IPS-20b (cell line): ENCODE data around the gene MYCBP2.

Experiments used
- H3K27ac ChIP-seq: one replicate; pipeline ENCODE4 v1.5.1; 2013; ENCODE audit warnings: low read length
- H3K27me3 ChIP-seq: 2 replicates; pipeline ENCODE4 v1.6.1; 2013; ENCODE audit warnings: mild to moderate bottlenecking, low read length, inconsistent platforms; ENCODE audit not compliant: insufficient read depth
- H3K36me3 ChIP-seq: 2 replicates; pipeline ENCODE4 v1.6.1; 2013; ENCODE audit warnings: low read depth, mild to moderate bottlenecking, inconsistent platforms, low read length, moderate library complexity; ENCODE audit not compliant: insufficient read depth
- H3K4me1 ChIP-seq: 2 replicates; pipeline ENCODE4 v1.6.1; 2013; ENCODE audit warnings: mild to moderate bottlenecking, control low read depth, inconsistent platforms, low read length, moderate library complexity; ENCODE audit not compliant: insufficient read depth
- H3K4me3 ChIP-seq: 2 replicates; pipeline ENCODE4 v1.5.1; 2013; ENCODE audit warnings: mild to moderate bottlenecking, low read length, inconsistent platforms
- H3K9ac ChIP-seq: 2 replicates; pipeline ENCODE4 v1.6.1; 2013; ENCODE audit warnings: low read depth, mild to moderate bottlenecking, inconsistent platforms, low read length, moderate library complexity
- H3K9me3 ChIP-seq: 2 replicates; pipeline ENCODE4 v1.6.1; 2013; ENCODE audit warnings: mild to moderate bottlenecking, low read depth, low read length, inconsistent platforms; ENCODE audit not compliant: insufficient read depth

MYCBP2 gene

DNA sequence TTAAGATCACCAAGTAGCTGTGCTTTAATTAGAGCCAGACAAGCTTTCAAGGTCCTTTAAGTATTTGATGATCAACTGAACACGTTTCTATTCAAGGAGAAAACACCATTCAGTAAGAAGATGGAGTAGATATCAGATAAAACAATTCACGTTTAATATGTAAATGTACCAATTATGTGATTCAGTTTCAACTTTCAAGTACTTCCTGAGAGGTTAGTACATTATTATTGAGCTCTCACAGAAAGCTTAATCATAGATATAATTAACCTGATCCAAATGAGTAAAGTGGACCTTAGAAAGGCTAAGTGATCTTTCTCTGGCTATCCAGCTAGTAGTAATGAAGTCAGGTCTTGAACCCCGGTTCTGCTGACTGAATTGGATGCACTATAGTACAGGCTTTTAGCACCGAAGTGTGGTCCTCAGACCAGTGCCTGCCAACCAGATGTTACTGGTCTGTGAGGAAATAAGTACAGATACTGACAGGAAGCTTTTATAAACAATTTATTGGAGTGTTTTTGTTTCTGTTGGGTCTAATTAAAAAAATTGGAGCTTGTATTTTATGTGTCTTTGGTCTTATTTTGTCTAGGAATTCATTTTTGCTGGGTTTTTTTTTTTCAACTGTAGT is 324.8 kb downstream of the MYCBP2 start:
- no peaks in the 10 kb centered on the region for H3K4me1 ChIP-seq
- no peak overlapping the region for H3K9ac ChIP-seq
- no peak overlapping the region for H3K4me3 ChIP-seq
- H3K36me3 ChIP-seq: peaks cover 60% of the 10 kb centered on the region
- H3K27me3 ChIP-seq: no peaks in the 10 kb centered on the region
- no peak overlapping the region for H3K27ac ChIP-seq
- H3K9me3 ChIP-seq: no peaks in the 10 kb centered on the region

- H3K9me3 ChIP-seq: no peaks in the 10 kb centered on the region
- no peaks in the 10 kb centered on the region for H3K27me3 ChIP-seq
- no peaks in the 10 kb centered on the region for H3K4me1 ChIP-seq
- no peak overlapping the region for H3K4me3 ChIP-seq
- no peak overlapping the region for H3K27ac ChIP-seq
- peaks cover 55% of the 10 kb centered on the region for H3K36me3 ChIP-seq
- no peak overlapping the region for H3K9ac ChIP-seq
These were observed 325.4 kb downstream of the MYCBP2 start for GRCh38 chr13:77001540-77001939.

- H3K27me3 ChIP-seq: no peaks in the 10 kb centered on the region
- no peak overlapping the region for H3K27ac ChIP-seq
- no peak overlapping the region for H3K4me3 ChIP-seq
- H3K4me1 ChIP-seq: no peaks in the 10 kb centered on the region
- no peaks in the 10 kb centered on the region for H3K9me3 ChIP-seq
- H3K9ac ChIP-seq: no peak overlapping the region
- H3K36me3 ChIP-seq: peaks cover 60% of the 10 kb centered on the region
These were observed 326.4 kb downstream of the MYCBP2 start for GRCh38 chr13:77000475-77000874.
